ENCODE measurements around the gene PRRC2C.

DNA sequence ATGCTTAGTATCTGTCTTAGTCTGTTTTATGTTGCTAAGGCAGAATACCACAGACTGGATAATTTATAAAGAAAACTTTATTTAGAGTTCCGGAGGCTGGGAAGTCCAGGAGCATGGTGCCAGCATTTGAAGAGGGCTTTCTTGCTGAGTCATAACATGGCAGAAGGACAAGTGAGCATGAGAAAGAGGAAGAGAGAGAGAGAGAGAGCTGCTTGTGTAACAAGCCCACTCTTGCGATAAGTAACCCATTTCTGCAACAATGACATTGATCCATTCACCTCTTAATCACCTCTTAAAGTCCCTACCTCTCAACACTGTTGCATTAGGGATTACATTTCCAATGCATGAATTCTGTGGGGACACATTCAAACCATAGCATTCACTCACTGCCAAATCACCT is 125.1 kb downstream of the PRRC2C start:
- TF ChIP-seq, protein P1, sequence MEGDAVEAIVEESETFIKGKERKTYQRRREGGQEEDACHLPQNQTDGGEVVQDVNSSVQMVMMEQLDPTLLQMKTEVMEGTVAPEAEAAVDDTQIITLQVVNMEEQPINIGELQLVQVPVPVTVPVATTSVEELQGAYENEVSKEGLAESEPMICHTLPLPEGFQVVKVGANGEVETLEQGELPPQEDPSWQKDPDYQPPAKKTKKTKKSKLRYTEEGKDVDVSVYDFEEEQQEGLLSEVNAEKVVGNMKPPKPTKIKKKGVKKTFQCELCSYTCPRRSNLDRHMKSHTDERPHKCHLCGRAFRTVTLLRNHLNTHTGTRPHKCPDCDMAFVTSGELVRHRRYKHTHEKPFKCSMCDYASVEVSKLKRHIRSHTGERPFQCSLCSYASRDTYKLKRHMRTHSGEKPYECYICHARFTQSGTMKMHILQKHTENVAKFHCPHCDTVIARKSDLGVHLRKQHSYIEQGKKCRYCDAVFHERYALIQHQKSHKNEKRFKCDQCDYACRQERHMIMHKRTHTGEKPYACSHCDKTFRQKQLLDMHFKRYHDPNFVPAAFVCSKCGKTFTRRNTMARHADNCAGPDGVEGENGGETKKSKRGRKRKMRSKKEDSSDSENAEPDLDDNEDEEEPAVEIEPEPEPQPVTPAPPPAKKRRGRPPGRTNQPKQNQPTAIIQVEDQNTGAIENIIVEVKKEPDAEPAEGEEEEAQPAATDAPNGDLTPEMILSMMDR (conservative IDR thresholded peaks at IDR 0.05; ENCODE audit: low read length): no peak
- no peak for TF ChIP-seq EZH2phosphoT487 (IDR thresholded peaks at IDR 0.05; ENCODE audit: borderline replicate concordance, low read depth, low read length)

Measured in OCI-LY7 (cell line).